C4-2B (cell line): ENCODE data around the gene DMAC1.

Experiments used
- H3K27ac ChIP-seq: fragments of 450-650 bp; 2 replicates; pipeline ENCODE4 v1.5.1; 2017
- CTCF ChIP-seq: fragments of 450-650 bp; conservative IDR thresholded peaks from 2 replicates; pipeline ENCODE4 v1.5.1; 2017; ENCODE audit warnings: mild to moderate bottlenecking
- ZFX ChIP-seq: fragments of 450-650 bp; IDR thresholded peaks from 2 replicates; pipeline ENCODE4 v1.6.1; 2017

The DMAC1 gene

GRCh38 chr9:7762600-7762999, 37.0 kb downstream of the DMAC1 start:
- H3K27ac ChIP-seq: no peak overlapping the region
- TF ChIP-seq CTCF: no peak
- no peak for TF ChIP-seq ZFX

- TF ChIP-seq ZFX (no peak), CTCF (no peak)
- H3K27ac ChIP-seq: no peak overlapping the region
Observed at GRCh38 chr9:7760014-7760415, 39.6 kb downstream of the DMAC1 start.

GRCh38 chr9:7756088-7756487, 43.5 kb downstream of the DMAC1 start:
- TF ChIP-seq ZFX (no peak), CTCF (no peak)

GRCh38 chr9:7752481-7752880, 47.1 kb downstream of the DMAC1 start:
- H3K27ac ChIP-seq: no peak overlapping the region
- TF ChIP-seq CTCF (no peak), ZFX (no peak)

More at GRCh38 chr9:7756088-7756487, 43.5 kb downstream of the DMAC1 start:
- H3K27ac ChIP-seq: no peak overlapping the region
